B cell (primary cell): ENCODE results near the gene CDC14A. TPM values are rescaled to one million over a fixed set of nuclear protein-coding genes. Genes with fewer than 3 reads are reported as not detected.
"Not testable (repeated sequence)": the region's sequence is repeated elsewhere in the genome, so short reads cannot be mapped to it uniquely, and the experiment has no call there.

Experiments used
- ATAC-seq: fragments of 200-7000 bp; cut with Tn5 transposase; one replicate; pipeline ENCODE4 v1.10.0; 2021; ENCODE audit warnings: low read depth, mild to moderate bottlenecking, moderate number of reproducible peaks, moderate library complexity
- CTCF ChIA-PET: fragments of 350-600 bp; sonication (Branson Sonifier 250); formaldehyde crosslinking; loops from one replicate; lab custom pipeline; 2021; ENCODE audit warnings: antibody characterized with exemption, inconsistent platforms; lab: Charles Lee
- POLR2A ChIA-PET: fragments of 350-600 bp; sonication (Branson Sonifier 250); formaldehyde crosslinking; loops from one replicate; lab custom pipeline; 2021; ENCODE audit warnings: antibody characterized with exemption; lab: Charles Lee
- DNase-seq: peaks from one replicate; pipeline ENCODE4 v3.0.0; 2013
- H2AFZ ChIP-seq: 2 replicates; pipeline ENCODE4 v1.6.1; 2012; ENCODE audit warnings: mild to moderate bottlenecking, low read depth, low read length; ENCODE audit not compliant: insufficient read depth, poor library complexity, severe bottlenecking
- H3K27ac ChIP-seq, 2 donors: 1 replicate in 1 of 2; 2 replicates in 1 of 2; pipeline ENCODE4 v1.5.1; 2012 to 2013; ENCODE audit warnings: low read length in 2 of 2, mild to moderate bottlenecking in 2 of 2, moderate library complexity in 1 of 2
- H3K27me3 ChIP-seq, 4 experiments: fragments of 200-600 bp in 1 of 4; sonication (generic) in 1 of 4; replicated peaks in 1 of 4; 1 replicate in 2 of 4; 2 replicates in 2 of 4; pipeline versions ENCODE4 v1.6.1 to v1.7.0; 2013 to 2016; ENCODE audit warnings: low read length in 3 of 4, mild to moderate bottlenecking in 2 of 4, mixed read lengths in 1 of 4, moderate library complexity in 1 of 4; ENCODE audit not compliant: insufficient read depth in 4 of 4, control insufficient read depth in 3 of 4; ENCODE audit errors: control extremely low read depth in 1 of 4
- H3K36me3 ChIP-seq, 2 experiments: replicated peaks in 1 of 2; 1 replicate in 1 of 2; 2 replicates in 1 of 2; pipeline versions ENCODE4 v1.6.1 to v1.7.1; 2013; ENCODE audit warnings: low read length in 1 of 2; ENCODE audit not compliant: insufficient read depth in 2 of 2, control insufficient read depth in 1 of 2; ENCODE audit errors: control extremely low read depth in 1 of 2, extremely low read depth in 1 of 2
- H3K4me1 ChIP-seq, 2 donors: fragments of 200-600 bp in 1 of 2; sonication (generic) in 1 of 2; 1 replicate in 1 of 2; 2 replicates in 1 of 2; pipeline versions ENCODE4 v1.5.1 to v1.6.1; 2013 to 2017; ENCODE audit warnings: low read length in 2 of 2; ENCODE audit not compliant: control insufficient read depth in 2 of 2, insufficient read depth in 2 of 2
- H3K4me2 ChIP-seq: replicated peaks from 2 replicates; pipeline ENCODE3; 2012; ENCODE audit warnings: mild to moderate bottlenecking, low read depth, low read length; ENCODE audit not compliant: poor library complexity, severe bottlenecking
- H3K4me3 ChIP-seq, 5 experiments: fragments of 200-600 bp in 1 of 5; sonication (generic) in 1 of 5; 1 replicate in 3 of 5; 2 replicates in 2 of 5; pipeline versions ENCODE4 v1.5.1 to v1.7.0; 2011 to 2016; ENCODE audit warnings: low read length in 4 of 5, mild to moderate bottlenecking in 4 of 5, low read depth in 2 of 5, control low read depth in 1 of 5, moderate library complexity in 1 of 5; ENCODE audit not compliant: insufficient read depth in 1 of 5; ENCODE audit errors: control extremely low read depth in 1 of 5, extremely low read depth in 1 of 5
- H3K79me2 ChIP-seq: fragments of 200-600 bp; sonication (generic); one replicate; pipeline ENCODE4 v1.6.0; 2016; ENCODE audit warnings: low read length; ENCODE audit not compliant: control insufficient read depth, insufficient read depth
- H3K9ac ChIP-seq: fragments of 200-600 bp; sonication (generic); 2 replicates; pipeline ENCODE4 v1.6.1; 2017; ENCODE audit warnings: mild to moderate bottlenecking, low read length, moderate library complexity
- H3K9me3 ChIP-seq, 3 donors: one replicate each; pipeline versions ENCODE4 v1.6.1 to v1.7.1; 2013; ENCODE audit warnings: low read length in 2 of 3; ENCODE audit not compliant: control insufficient read depth in 2 of 3, insufficient read depth in 1 of 3; ENCODE audit errors: control extremely low read depth in 1 of 3
- H4K20me1 ChIP-seq: 2 replicates; pipeline ENCODE4 v1.6.0; 2012; ENCODE audit warnings: mild to moderate bottlenecking, low read length; ENCODE audit not compliant: insufficient read depth, control insufficient read depth, poor library complexity, severe bottlenecking
- H3K27ac Mint-ChIP-seq: one replicate; pipeline ENCODE4 v1.8.0; 2021; ENCODE audit warnings: mixed read lengths
- H3K27me3 Mint-ChIP-seq: one replicate; pipeline ENCODE4 v1.8.0; 2021; ENCODE audit warnings: mixed read lengths
- H3K4me1 Mint-ChIP-seq: one replicate; pipeline ENCODE4 v1.8.0; 2021; ENCODE audit warnings: mixed read lengths
- H3K4me3 Mint-ChIP-seq: one replicate; pipeline ENCODE4 v1.8.0; 2021; ENCODE audit warnings: mixed read lengths
- H3K9me3 Mint-ChIP-seq: one replicate; pipeline ENCODE4 v1.8.0; 2022; ENCODE audit warnings: mixed read lengths; ENCODE audit not compliant: insufficient read depth
- EZH2 ChIP-seq: IDR thresholded peaks from 2 replicates; pipeline ENCODE4 v1.6.1; 2012; ENCODE audit warnings: borderline replicate concordance, low read depth, mild to moderate bottlenecking, moderate library complexity, low read length; ENCODE audit not compliant: insufficient read depth, poor library complexity, severe bottlenecking
- WGBS: methylation state at CpG from one replicate; pipeline ENCODE4 v1.1.5; 2013; ENCODE audit warnings: missing lambda C conversion rate; ENCODE audit not compliant: insufficient coverage; 5-methylcytosine and 5-hydroxymethylcytosine counted together
- intact Hi-C: fragments of 100-400 bp; cut with micrococcal nuclease; formaldehyde crosslinking; loops from one replicate; pipeline ENCODE4 v1.10.0; 2022
- polyA plus RNA-seq: library from polyadenylated mRNA; depleted of rRNA; stranded (reverse); fragments of >200 nt; gene quantifications from 2 replicates; pipeline ENCODE4 v1.2.3, GENCODE V29; 2012
- total RNA-seq, 2 donors: library from RNA; stranded (reverse); fragments of 120-200 nt in 1 of 2; gene quantifications; 1 replicate in 1 of 2; 2 replicates in 1 of 2; pipeline versions ENCODE4 v1.2.3 to v1.2.4, GENCODE V29; 2013 to 2022
- TF ChIP-seq, protein P1 (sequence below): fragments of 200-600 bp; IDR thresholded peaks from one replicate; pipeline ENCODE4 v1.8.0; 2022; ENCODE audit warnings: antibody characterized with exemption, mild to moderate bottlenecking

The CDC14A gene
- total and polyA plus RNA-seq, 2 donors (not counting 1 experiment from before 2014, with no cell fraction given) = 6.1 to 41.7 TPM

DNA sequence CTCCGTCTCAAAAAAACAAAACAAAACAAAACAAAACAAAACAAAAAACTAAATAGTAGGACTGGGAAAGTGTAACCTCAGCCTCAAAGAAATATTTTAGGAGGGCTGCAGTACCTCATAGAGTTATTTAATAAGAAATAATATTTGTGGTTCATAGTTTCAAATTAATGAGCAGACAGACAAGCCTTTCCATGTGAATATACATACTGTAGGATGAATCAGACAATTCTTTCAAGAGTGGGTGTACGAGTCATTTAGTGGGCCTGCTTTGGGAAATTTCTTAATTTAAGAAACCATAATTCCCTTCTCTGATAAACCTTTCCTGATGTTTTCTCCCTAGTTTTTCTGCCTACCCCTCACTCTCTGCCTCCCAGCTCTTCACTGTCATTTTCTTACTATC lies 52.5 kb downstream of the CDC14A start:
- Mint-ChIP-seq H3K27ac (no peak overlapping the region), H3K4me3 (no peak overlapping the region), H3K9me3 (no peaks in the 10 kb centered on the region), H3K27me3 (no peaks in the 10 kb centered on the region), H3K4me1 (peaks cover 54% of the 10 kb centered on the region)
- no CpG with 5 or more reads among the region's 2 CpGs for WGBS
- Histone ChIP-seq H3K79me2 (peaks cover 82% of the 10 kb centered on the region), H3K4me3 (no peak overlapping the region), H3K27me3 (no peaks in the 10 kb centered on the region), H2AFZ (no peak overlapping the region), H3K9me3 (no peaks in the 10 kb centered on the region), H4K20me1 (peaks cover 8% of the 10 kb centered on the region), H3K4me2 (no peak overlapping the region), H3K4me1 (peaks cover 9 to 15% of the 10 kb centered on the region in 2 donors), H3K9ac (no peak overlapping the region), H3K36me3 (peaks cover 2% of the 10 kb centered on the region in 2 experiments), H3K27ac (no peak overlapping the region)
- no peak for TF ChIP-seq EZH2
- TF ChIP-seq, protein P1, sequence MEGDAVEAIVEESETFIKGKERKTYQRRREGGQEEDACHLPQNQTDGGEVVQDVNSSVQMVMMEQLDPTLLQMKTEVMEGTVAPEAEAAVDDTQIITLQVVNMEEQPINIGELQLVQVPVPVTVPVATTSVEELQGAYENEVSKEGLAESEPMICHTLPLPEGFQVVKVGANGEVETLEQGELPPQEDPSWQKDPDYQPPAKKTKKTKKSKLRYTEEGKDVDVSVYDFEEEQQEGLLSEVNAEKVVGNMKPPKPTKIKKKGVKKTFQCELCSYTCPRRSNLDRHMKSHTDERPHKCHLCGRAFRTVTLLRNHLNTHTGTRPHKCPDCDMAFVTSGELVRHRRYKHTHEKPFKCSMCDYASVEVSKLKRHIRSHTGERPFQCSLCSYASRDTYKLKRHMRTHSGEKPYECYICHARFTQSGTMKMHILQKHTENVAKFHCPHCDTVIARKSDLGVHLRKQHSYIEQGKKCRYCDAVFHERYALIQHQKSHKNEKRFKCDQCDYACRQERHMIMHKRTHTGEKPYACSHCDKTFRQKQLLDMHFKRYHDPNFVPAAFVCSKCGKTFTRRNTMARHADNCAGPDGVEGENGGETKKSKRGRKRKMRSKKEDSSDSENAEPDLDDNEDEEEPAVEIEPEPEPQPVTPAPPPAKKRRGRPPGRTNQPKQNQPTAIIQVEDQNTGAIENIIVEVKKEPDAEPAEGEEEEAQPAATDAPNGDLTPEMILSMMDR = no peak
- DNase-seq = no peak
- ATAC-seq = no peak
- ChIA-PET CTCF (interaction anchor here (1.3 kb wide), 1 partner anchor 59 kb away, joined by 3 read pairs; no protein-coding TSS in a partner anchor), POLR2A (no interaction called here)
- intact Hi-C loops = loop anchor here (5.0 kb wide), 1 partner anchor 53 kb away; the partner anchor contains the start of gene CDC14A

DNA sequence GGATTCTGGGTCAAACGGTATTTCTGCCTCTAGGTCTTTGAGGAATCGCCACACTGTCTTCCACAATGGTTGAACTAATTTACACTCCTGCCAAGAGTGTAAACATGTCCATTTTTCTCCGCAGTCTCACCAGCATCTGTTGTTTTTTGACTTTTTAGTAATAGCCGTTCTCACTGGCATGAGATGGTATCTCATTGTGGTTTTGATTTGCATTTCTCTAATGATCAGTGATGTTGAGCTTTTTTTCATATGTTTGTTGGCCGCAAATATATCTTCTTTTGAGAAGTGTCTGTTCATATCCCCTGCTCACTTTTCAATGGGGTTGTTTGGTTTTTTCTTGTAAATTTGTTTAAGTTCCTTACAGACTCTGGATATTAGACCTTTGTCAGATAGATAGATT lies 53.6 kb downstream of the CDC14A start:
- H3K4me1 Mint-ChIP-seq = peaks cover 46% of the 10 kb centered on the region
- H3K79me2 ChIP-seq = peaks cover 79% of the 10 kb centered on the region
- DNase-seq, H3K27me3 ChIP-seq, H3K4me3 ChIP-seq, H3K27me3 Mint-ChIP-seq, ATAC-seq, intact Hi-C loops, POLR2A ChIA-PET, H3K4me1 ChIP-seq, H3K36me3 ChIP-seq, H3K9ac ChIP-seq, H4K20me1 ChIP-seq, H3K9me3 ChIP-seq, H3K27ac ChIP-seq, H2AFZ ChIP-seq, H3K9me3 Mint-ChIP-seq, H3K4me2 ChIP-seq: not testable (repeated sequence)
- WGBS = 100% methylated on average over 2 of the region's 5 CpGs
- peak overlapping the region; percentile 38 for H3K4me3 Mint-ChIP-seq
- CTCF ChIA-PET = interaction anchor here (1.3 kb wide), 1 partner anchor 58 kb away, joined by 3 read pairs; no protein-coding TSS in a partner anchor
- peak overlapping the region; percentile 42 for H3K27ac Mint-ChIP-seq

DNA sequence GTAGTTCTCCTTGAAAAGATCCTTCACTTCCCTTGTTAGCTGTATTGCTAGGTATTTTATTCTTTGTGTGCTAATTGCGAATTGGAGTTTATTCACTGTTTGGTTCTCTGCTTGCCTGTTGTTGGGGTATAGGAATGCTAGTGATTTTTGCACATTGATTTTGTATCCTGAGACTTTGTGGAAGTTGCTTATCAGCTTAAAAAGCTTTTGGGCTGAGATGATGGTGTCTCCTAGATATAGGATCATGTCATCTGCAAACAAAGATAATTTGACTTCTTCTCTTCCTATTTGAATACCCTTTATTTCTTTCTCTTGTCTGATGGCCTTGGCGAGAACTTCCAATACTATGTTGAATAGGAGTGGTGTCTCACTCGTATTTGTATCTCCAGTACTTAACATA lies 55.1 kb downstream of the CDC14A start:
- not testable (repeated sequence) for H2AFZ ChIP-seq, H3K4me3 ChIP-seq

More for the DNA sequence above, 55.1 kb downstream of the CDC14A start:
- Histone ChIP-seq H3K79me2 (peaks cover 65% of the 10 kb centered on the region), H4K20me1 (peaks cover 13% of the 10 kb centered on the region)
- H3K36me3 ChIP-seq, H3K4me2 ChIP-seq, intact Hi-C loops, H3K9me3 ChIP-seq, H3K27me3 ChIP-seq, H3K9me3 Mint-ChIP-seq, DNase-seq, H3K9ac ChIP-seq, CTCF ChIA-PET, H3K27ac ChIP-seq, H3K4me3 Mint-ChIP-seq, ATAC-seq, POLR2A ChIA-PET, H3K27ac Mint-ChIP-seq, H3K27me3 Mint-ChIP-seq, H3K4me1 ChIP-seq: not testable (repeated sequence)
- peaks cover 50% of the 10 kb centered on the region for H3K4me1 Mint-ChIP-seq
- WGBS = 100% methylated on average over 1 of the region's 3 CpGs
